ENCODE results near the gene SNED1.

GRCh38 chr2:241010531-241011295, 12.3 kb downstream of the SNED1 start:
- TF ChIP-seq CTCF (conservative IDR thresholded peaks at IDR 0.05 in 1 of 2, IDR thresholded peaks at IDR 0.05 in 1 of 2; ENCODE audit: extremely low read depth in 1 of 2, insufficient read depth in 1 of 2, low read depth in 1 of 2, low read length in 2 of 2) (no peak), EZH2 (IDR thresholded peaks at IDR 0.05; ENCODE audit: borderline replicate concordance, low read length) (no peak)

Measured in mammary epithelial cell (primary cell).